Heart right ventricle (tissue), 16 donors: ENCODE measurements around the gene PTBP1. TPM values are rescaled to one million over a fixed set of nuclear protein-coding genes. Genes with fewer than 3 reads are reported as not detected.

Experiments used
- ATAC-seq, 8 donors: fragments of 200-7000 bp; cut with Tn5 transposase; one replicate each; pipeline ENCODE4 v1.9.1; 2020; ENCODE audit warnings: mild to moderate bottlenecking in 8 of 8, moderate library complexity in 8 of 8, moderate number of reproducible peaks in 1 of 8
- DNase-seq, 2 donors: peaks; one replicate each; pipeline ENCODE4 v3.0.0-alpha.2; 2020
- H3K27ac ChIP-seq, 10 donors: fragments of 200-600 bp; sonication (generic) in 2 of 10; one replicate each; pipeline versions ENCODE4 v1.5.0 to v1.8.0; 2020 to 2022; ENCODE audit warnings: mild to moderate bottlenecking in 3 of 10
- H3K27me3 ChIP-seq, 7 donors: fragments of 200-600 bp; one replicate each; pipeline ENCODE4 v1.8.0; 2021 to 2022; ENCODE audit warnings: mild to moderate bottlenecking in 2 of 7
- H3K36me3 ChIP-seq, 9 donors: fragments of 200-600 bp; sonication (generic) in 1 of 9; one replicate each; pipeline versions ENCODE4 v1.5.0 to v1.8.0; 2020 to 2022; ENCODE audit warnings: mild to moderate bottlenecking in 2 of 9
- H3K4me1 ChIP-seq, 9 donors: fragments of 200-600 bp; sonication (generic) in 1 of 9; one replicate each; pipeline versions ENCODE4 v1.5.0 to v1.8.0; 2020 to 2022; ENCODE audit warnings: mild to moderate bottlenecking in 4 of 9
- H3K4me3 ChIP-seq, 10 donors: fragments of 200-600 bp; sonication (generic) in 2 of 10; one replicate each; pipeline versions ENCODE4 v1.5.0 to v1.8.0; 2020 to 2022; ENCODE audit warnings: mild to moderate bottlenecking in 7 of 10, moderate library complexity in 2 of 10
- H3K9me3 ChIP-seq, 11 donors: fragments of 200-600 bp in 10 of 11; sonication (generic) in 2 of 11; one replicate each; pipeline versions ENCODE4 v1.5.0 to v1.8.0; 2013 to 2022; ENCODE audit warnings: mild to moderate bottlenecking in 2 of 11, control low read depth in 1 of 11, moderate library complexity in 1 of 11
- WGBS, 2 donors: extraction: QIAGEN DNeasy Blood & Tissue Kit; methylation state at CpG; one replicate each; pipeline ENCODE4 v1.1.7; 2013; ENCODE audit warnings: inconsistent platforms in 1 of 2; 5-methylcytosine and 5-hydroxymethylcytosine counted together
- intact Hi-C, 10 donors: fragments of 100-400 bp; cut with DNase I; formaldehyde crosslinking; loops; one replicate each; pipeline versions ENCODE4 v1.11.1 to v1.14.2; 2022
- polyA plus RNA-seq, 2 donors: library from polyadenylated mRNA; stranded (reverse); fragments of 200-250 nt; gene quantifications; one replicate each; pipeline ENCODE4 v1.2.3, GENCODE V29; 2013
- total RNA-seq, 10 donors: library from RNA; stranded (reverse); fragmentation: NEBNext Ultra II Directional in 3 of 10; extraction: Animal tissue kit (Norgen Biotek cat#: 25700) in 3 of 10; gene quantifications; one replicate each; pipeline versions ENCODE4 v1.2.1 to v1.2.4, GENCODE V29; 2021 to 2023
- TF ChIP-seq, protein P1 (sequence below), 9 donors: fragments of 200-600 bp; sonication (generic) in 2 of 9; IDR thresholded peaks; one replicate each; pipeline versions ENCODE4 v1.5.0 to v1.8.0; 2021 to 2022; ENCODE audit warnings: antibody characterized with exemption in 9 of 9, mild to moderate bottlenecking in 5 of 9, moderate library complexity in 1 of 9
- donor health status: Arrhythmogenic right ventricular cardiomyopathy.
- donor health status: ischemic (EF 13 %, LVEDD 7.1; RV severe dilation, severe dysfunction).
- donor health status: healthy with polysubstance abuse.
- donor health status: DM: no; HTN: yes; CAD: no.
- donor health status: DM: no; HTN: no; CAD: no.
- donor health status: ischemic (EF 25% LVEDD 6.9; RV normal size, moderate dysfunction).
- donor health status: ischemic (EF 25% LVEDD 5.7; RV mildly dilated, moderate dysfunction).
- donor health status: healthy.
- donor health status: DM: yes; HTN: yes; CAD: no.
- donor health status: Ischemic cardiomyopathy.
- donor health status: ischemic (EF 35%, LVEDD 5.7; RV mildly dilated, moderate dysfunction).
- donor health status: nonischemic (EF 11% LVEDD 7.7; RV severe dilation, severe dysfunction).
- donor health status: DM: yes; HTN: yes; CAD: no.
- donor health status: PGD.
- donor health status: ischemic (EF 29% LVEDD 5.4; RV normal size, mild dysfunction).
- donor health status: nonischemic (EF 23%, LVEDD 6.1; RV moderate dilation, normal function).

Gene PTBP1
- total and polyA plus RNA-seq, 12 donors, result 46.2 to 106 (median 56.8) TPM

DNA sequence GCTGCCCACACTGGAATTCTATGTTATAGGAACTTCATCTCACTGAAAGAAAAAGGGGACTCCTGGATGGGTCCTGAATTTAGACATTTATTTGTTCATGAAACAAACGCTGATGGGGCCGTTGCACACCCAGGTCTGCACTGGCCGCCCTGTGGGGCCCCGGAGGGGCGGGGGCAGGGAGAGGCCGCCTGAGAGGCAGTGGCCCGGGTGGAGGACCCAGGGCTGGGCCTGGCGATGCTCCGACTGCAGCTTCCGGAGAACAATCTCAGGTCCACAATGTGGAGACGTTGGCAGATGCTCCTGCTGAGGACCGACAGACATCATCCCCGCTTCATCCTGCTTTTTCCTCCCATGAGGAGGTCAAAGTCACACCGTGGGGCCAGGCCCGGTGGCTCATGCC lies 16.3 kb upstream of the PTBP1 start:
- 72 to 78% methylated on average over 15 of the region's 15 CpGs for WGBS, 2 donors
- DNase-seq (no peak), ATAC-seq (peak in 1 of 8 donors; percentile 14)
- TF ChIP-seq, protein P1, sequence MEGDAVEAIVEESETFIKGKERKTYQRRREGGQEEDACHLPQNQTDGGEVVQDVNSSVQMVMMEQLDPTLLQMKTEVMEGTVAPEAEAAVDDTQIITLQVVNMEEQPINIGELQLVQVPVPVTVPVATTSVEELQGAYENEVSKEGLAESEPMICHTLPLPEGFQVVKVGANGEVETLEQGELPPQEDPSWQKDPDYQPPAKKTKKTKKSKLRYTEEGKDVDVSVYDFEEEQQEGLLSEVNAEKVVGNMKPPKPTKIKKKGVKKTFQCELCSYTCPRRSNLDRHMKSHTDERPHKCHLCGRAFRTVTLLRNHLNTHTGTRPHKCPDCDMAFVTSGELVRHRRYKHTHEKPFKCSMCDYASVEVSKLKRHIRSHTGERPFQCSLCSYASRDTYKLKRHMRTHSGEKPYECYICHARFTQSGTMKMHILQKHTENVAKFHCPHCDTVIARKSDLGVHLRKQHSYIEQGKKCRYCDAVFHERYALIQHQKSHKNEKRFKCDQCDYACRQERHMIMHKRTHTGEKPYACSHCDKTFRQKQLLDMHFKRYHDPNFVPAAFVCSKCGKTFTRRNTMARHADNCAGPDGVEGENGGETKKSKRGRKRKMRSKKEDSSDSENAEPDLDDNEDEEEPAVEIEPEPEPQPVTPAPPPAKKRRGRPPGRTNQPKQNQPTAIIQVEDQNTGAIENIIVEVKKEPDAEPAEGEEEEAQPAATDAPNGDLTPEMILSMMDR (IDR thresholded peaks at IDR 0.05), result no peak
- Histone ChIP-seq H3K36me3 (no peaks in the 10 kb centered on the region), H3K9me3 (no peaks in the 10 kb centered on the region), H3K4me3 (peak overlapping the region in 2 of 10 donors; percentile 28 to 39), H3K27ac (peak overlapping the region in 6 of 10 donors; percentile 61 to 92 (median 84)), H3K4me1 (peaks cover 3 to 58% (median 22%) of the 10 kb centered on the region in 9 donors), H3K27me3 (peaks cover 0 to 4% (median 0%) of the 10 kb centered on the region in 7 donors)
- intact Hi-C loops, result no loop called here

DNA sequence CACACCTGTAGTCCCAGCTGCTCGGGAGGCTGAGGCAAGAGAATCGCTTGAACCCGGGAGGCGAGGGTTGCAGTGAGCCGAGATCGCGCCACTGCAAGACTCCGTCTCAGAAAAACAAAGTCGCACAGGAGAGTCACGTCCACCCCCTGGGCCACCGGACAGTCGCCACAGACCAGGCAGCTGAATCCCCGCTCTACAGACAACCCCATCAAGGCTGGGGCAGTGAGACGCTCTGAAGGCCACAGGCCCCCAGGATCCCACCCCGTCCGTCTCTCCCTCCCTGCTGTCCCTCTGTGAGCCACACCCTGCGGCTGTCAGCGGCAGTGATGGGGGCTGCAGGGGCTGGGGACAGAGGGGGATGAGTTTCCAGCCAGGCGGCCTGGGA lies 15.5 kb upstream of the PTBP1 start:
- Histone ChIP-seq H3K27ac (peak overlapping the region; percentile 36 to 92 (median 78)), H3K27me3 (peaks cover 0 to 4% (median 0%) of the 10 kb centered on the region in 7 donors), H3K4me1 (peaks cover 3 to 58% (median 22%) of the 10 kb centered on the region in 9 donors), H3K4me3 (peak overlapping the region; percentile 4 to 50 (median 34)), H3K36me3 (no peaks in the 10 kb centered on the region), H3K9me3 (no peaks in the 10 kb centered on the region)
- TF ChIP-seq, protein P1 (IDR thresholded peaks at IDR 0.05), result no peak
- 79 to 86% methylated on average over 19 of the region's 19 CpGs for WGBS, 2 donors
- ATAC-seq (peak in 4 of 8 donors; percentile 3 to 9 (median 7)), DNase-seq (no peak)
- intact Hi-C loops, result loop anchor here in 1 of 10 donors (2.0 kb wide), 1 partner anchor 15 kb away; the partner anchor contains the start of gene PTBP1

DNA sequence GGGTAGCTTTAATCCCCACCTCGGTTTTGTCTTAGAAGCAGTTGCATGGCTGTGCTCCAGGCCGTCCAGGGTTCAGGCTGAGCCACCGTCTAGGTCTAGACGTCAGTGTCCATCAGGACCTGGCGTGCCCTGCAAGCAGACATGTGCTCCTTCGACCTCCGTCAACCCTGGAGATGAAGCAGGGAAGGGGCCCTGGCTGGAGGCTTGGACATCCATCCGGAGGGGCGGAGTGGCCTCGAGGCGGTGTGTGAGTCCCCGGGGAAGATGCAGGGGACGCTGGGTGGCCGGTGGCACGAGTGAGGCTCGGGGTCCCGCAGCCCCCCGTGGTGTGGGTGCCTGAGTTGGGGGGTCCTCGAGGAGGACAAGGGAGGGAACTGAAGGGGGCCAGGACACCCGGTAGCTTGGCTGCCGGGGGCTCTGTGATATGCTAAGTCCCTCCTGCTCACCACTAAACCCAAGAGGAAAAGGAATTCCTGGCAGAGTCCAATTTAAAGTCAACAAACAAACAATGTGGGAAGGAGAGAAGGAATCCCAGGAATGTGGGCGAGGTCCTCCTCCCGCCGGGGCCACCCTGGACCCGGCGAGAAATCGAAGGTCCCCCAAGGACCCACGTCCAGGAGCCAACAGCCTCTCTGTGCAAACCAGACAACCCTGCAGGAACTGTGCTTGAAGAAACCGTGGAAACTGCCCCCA lies 14.9 kb upstream of the PTBP1 start:
- WGBS, 2 donors, result 21 to 24% methylated on average over 29 of the region's 29 CpGs
- Histone ChIP-seq H3K36me3 (no peaks in the 10 kb centered on the region), H3K4me1 (peaks cover 5 to 62% (median 22%) of the 10 kb centered on the region in 9 donors), H3K9me3 (no peaks in the 10 kb centered on the region), H3K27ac (peak overlapping the region; percentile 36 to 92 (median 78)), H3K27me3 (peaks cover 0 to 4% (median 0%) of the 10 kb centered on the region in 7 donors), H3K4me3 (peak overlapping the region; percentile 4 to 50 (median 34))
- TF ChIP-seq, protein P1 (IDR thresholded peaks at IDR 0.05), result no peak
- intact Hi-C loops, result loop anchor here in 1 of 10 donors (2.0 kb wide), 1 partner anchor 14 kb away; the partner anchor contains the start of gene PTBP1
- DNase-seq, result no peak
- peak; percentile 41 to 76 (median 54) for ATAC-seq

DNA sequence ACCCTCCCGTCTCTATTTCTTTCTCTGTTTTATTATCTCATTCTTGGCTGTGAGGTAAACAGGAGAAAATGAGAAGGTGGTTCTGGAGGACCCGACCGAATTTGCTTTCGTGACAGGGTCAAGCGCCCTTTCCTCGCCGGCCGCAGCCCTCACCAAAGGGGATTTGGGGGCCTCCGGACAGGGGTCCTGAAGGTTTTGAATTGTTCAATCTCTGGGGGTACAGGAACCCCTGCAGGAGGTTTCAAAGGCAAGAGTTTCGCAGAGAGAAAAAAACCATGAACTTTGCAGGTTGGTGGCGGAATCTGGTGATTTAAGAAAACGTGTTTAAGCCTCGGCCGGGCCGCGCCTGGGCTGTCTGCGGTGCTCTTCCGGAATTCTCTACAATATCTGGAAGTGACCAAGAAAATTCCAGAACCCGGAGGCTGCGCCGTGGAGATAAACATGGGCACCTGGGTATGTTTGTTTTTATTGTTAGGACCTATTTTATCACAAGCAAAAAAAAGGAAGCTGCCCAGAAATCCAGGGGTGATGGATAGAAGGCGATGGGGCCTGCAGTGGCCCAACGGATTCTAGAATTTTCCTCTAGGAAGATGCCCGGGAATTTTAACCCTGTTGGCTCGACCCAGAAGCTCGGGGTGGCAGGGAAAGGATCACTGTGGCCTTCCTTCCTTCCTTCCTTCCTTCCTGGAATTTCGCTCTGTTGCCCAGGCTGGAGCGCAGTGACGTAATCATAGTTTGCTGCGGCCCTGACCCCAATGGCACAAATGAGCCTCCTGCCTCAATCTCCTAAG lies 14.2 kb upstream of the PTBP1 start:
- H3K4me1 ChIP-seq, result peaks cover 7 to 70% (median 22%) of the 10 kb centered on the region in 9 donors
- H3K36me3 ChIP-seq, result no peaks in the 10 kb centered on the region
- peaks cover 0 to 4% (median 0%) of the 10 kb centered on the region in 7 donors for H3K27me3 ChIP-seq
- peak overlapping the region in 9 of 10 donors; percentile 55 to 92 (median 79) for H3K27ac ChIP-seq
- no peaks in the 10 kb centered on the region for H3K9me3 ChIP-seq
- peak overlapping the region in 8 of 10 donors; percentile 25 to 50 (median 36) for H3K4me3 ChIP-seq
- intact Hi-C loops, result loop anchor here in 1 of 10 donors (2.0 kb wide), 1 partner anchor 14 kb away; the partner anchor contains the start of gene PTBP1
- TF ChIP-seq, protein P1 (IDR thresholded peaks at IDR 0.05), result no peak
- DNase-seq, result no peak
- 65 to 69% methylated on average over 30 of the region's 30 CpGs for WGBS, 2 donors
- ATAC-seq, result peak in 7 of 8 donors; percentile 46 to 73 (median 67)
